Effector memory CD8-positive, alpha-beta T cell (primary cell): ENCODE results near the gene C1QL1.

Experiments used
- ATAC-seq: fragments of 150-1000 bp; cut with Tn5 transposase; replicated peaks from 2 replicates; pipeline ENCODE4 v1.10.0; 2021; ENCODE audit warnings: mild to moderate bottlenecking, moderate library complexity
- DNase-seq, 3 experiments: peaks; one replicate each; pipeline ENCODE4 v3.0.0; 2021
- H3K27ac Mint-ChIP-seq, 2 donors: one replicate each; pipeline ENCODE4 v1.8.0; 2022; ENCODE audit warnings: mild to moderate bottlenecking in 2 of 2, mixed read lengths in 2 of 2, moderate library complexity in 2 of 2
- H3K27me3 Mint-ChIP-seq, 2 donors: one replicate each; pipeline ENCODE4 v1.8.0; 2022; ENCODE audit warnings: mixed read lengths in 2 of 2
- H3K36me3 Mint-ChIP-seq: one replicate; pipeline ENCODE4 v1.8.0; 2022; ENCODE audit warnings: mild to moderate bottlenecking, moderate library complexity, mixed read lengths; ENCODE audit not compliant: insufficient read depth
- H3K4me1 Mint-ChIP-seq, 2 donors: one replicate each; pipeline ENCODE4 v1.8.0; 2022; ENCODE audit warnings: low read depth in 2 of 2, mixed read lengths in 2 of 2
- H3K4me3 Mint-ChIP-seq, 2 donors: one replicate each; pipeline ENCODE4 v1.8.0; 2022; ENCODE audit warnings: mild to moderate bottlenecking in 2 of 2, mixed read lengths in 2 of 2, moderate library complexity in 2 of 2
- H3K9me3 Mint-ChIP-seq, 2 donors: one replicate each; pipeline ENCODE4 v1.8.0; 2022; ENCODE audit warnings: mixed read lengths in 2 of 2

C1QL1 gene

DNA sequence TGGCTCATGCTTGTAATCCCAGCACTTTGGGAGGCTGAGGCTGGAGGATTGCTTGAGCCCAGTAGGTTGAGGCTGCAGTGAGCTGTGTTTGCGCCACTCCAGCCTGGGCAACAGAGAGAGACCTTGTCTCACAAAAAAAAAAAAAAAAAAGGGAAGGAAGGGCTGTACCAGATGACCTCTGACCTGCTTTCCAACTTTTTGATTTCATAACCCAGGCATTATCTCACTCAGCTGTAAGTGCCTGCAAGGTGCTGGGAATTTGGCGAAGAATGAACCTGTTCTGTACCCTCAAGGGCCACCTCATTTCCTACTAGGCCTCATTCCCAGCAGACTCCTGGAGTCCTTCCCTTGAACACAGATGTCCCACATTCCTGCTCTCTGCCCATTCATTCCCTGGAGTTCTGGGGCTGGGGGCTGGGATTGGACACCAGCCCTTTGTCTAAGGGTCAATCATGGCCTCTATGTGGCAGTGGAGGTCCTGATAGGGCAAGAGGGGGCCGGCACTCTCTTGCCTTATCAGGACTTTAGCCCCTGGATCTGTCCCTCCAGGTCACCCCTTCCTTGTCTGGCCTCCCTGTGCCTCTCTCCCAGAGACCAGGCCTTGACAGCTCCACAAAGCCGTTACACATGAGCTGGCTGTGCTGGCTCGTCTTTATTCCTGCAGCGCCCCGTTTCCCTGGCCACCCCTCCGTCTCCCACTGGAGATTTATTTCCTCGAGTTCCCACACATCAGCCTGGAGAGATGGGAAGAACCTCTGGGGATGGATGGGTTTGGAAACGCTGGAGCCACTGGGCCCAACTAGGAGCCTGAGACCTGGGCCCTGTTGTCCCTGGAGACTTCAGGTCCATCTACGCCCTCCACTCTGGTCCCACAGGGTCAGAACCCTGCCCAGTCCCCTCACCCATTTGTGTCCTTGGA, 52.0 kb downstream of the C1QL1 start:
- H3K4me3 Mint-ChIP-seq = no peak overlapping the region
- H3K36me3 Mint-ChIP-seq = no peaks in the 10 kb centered on the region
- H3K27me3 Mint-ChIP-seq = peaks cover 24 to 76% of the 10 kb centered on the region in 2 donors
- no peaks in the 10 kb centered on the region for H3K9me3 Mint-ChIP-seq
- H3K4me1 Mint-ChIP-seq = peaks cover 5% of the 10 kb centered on the region in 2 donors
- ATAC-seq (no peak), DNase-seq (no peak)
- H3K27ac Mint-ChIP-seq = no peak overlapping the region

DNA sequence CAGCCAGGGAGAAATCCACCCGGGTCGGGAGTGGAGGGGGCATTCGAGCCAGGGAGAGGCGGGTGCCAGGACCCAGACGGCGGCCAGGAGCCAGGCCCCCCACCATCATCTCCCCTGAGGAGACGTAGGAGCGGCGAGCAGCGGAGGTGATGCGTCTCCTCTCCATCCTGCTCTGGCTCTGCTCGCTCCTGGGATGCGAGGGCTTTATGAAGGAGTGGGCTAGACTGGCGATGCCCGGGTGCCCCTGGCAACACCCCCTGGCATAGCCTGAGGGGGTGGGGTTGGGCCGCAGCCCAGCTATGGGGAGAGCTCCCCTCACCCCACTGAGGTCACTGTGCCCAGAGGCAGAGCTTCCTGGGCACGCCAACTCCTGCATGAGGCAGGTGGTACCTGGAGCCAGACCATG, 52.8 kb downstream of the C1QL1 start, which contains the start of gene GFAP:
Gene GFAP (minus strand): TSS at position 180 of the 406 bp plus-strand sequence. CDS start 14 bp downstream, at position 166.
- H3K27me3 Mint-ChIP-seq = peaks cover 26 to 75% of the 10 kb centered on the region in 2 donors

DNA sequence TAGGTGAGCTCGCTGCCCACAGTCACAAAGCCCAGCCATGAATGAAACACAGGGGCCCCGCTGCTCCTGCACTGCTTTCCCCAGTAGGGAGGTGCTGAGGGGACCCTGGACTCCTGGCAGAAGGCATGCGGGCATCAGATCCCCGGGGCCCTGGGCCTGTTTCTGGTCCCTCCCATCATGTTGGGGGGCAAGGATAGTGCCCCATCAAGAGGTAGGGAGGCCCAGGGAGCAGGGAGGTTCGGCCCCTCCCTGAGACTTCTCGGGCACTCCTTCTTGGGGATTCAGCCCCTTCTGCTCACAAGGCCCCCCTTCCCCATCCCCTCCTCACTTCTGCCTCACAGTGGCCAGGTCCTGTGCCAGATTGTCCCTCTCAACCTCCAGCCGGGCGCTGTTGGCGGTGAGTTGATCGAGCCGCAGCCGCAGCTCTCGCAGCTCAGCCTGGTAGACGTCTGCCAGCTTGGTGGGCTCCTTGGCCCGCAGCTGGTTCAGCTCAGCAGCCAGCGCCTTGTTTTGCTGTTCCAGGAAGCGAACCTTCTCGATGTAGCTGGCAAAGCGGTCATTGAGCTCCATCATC, 53.3 kb downstream of the C1QL1 start:
- no peak for DNase-seq
- Mint-ChIP-seq H3K27ac (no peak overlapping the region), H3K27me3 (peaks cover 26 to 72% of the 10 kb centered on the region in 2 donors), H3K4me3 (no peak overlapping the region), H3K36me3 (no peaks in the 10 kb centered on the region), H3K9me3 (no peaks in the 10 kb centered on the region), H3K4me1 (peaks cover 9 to 10% of the 10 kb centered on the region in 2 donors)
- ATAC-seq = no peak

More for the DNA sequence above, 52.8 kb downstream of the C1QL1 start, which contains the start of gene GFAP:
- Mint-ChIP-seq H3K4me1 (peaks cover 9 to 10% of the 10 kb centered on the region in 2 donors), H3K4me3 (no peak within 1 kb of the TSS), H3K36me3 (no peaks in the 10 kb centered on the region), H3K27ac (no peak within 1 kb of the TSS), H3K9me3 (no peaks in the 10 kb centered on the region)
- ATAC-seq = no peak
- no peak for DNase-seq

DNA sequence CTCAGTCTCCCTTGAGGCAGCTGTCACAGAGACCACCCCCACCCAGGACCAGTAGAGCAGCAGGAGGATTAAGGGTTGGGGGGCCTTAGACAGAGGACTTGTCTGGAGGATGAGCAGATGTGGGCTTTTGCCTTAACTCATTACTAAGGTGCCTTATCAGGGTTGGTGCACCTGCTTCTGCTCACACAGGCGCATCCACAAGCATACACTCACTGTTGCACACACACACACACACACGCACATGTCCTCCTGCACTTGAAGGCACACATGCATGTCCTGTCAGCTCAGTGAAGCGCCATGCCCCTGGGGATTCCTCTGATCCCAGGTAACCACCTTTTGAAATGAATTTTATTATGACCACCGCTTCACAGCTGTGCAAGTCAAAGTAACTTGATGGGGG, 54.0 kb downstream of the C1QL1 start:
- peaks cover 26 to 72% of the 10 kb centered on the region in 2 donors for H3K27me3 Mint-ChIP-seq
- no peaks in the 10 kb centered on the region for H3K36me3 Mint-ChIP-seq
- H3K4me3 Mint-ChIP-seq = no peak overlapping the region
- H3K4me1 Mint-ChIP-seq = peaks cover 9 to 10% of the 10 kb centered on the region in 2 donors
- no peak for ATAC-seq
- H3K9me3 Mint-ChIP-seq = no peaks in the 10 kb centered on the region
- no peak for DNase-seq
- no peak overlapping the region for H3K27ac Mint-ChIP-seq

DNA sequence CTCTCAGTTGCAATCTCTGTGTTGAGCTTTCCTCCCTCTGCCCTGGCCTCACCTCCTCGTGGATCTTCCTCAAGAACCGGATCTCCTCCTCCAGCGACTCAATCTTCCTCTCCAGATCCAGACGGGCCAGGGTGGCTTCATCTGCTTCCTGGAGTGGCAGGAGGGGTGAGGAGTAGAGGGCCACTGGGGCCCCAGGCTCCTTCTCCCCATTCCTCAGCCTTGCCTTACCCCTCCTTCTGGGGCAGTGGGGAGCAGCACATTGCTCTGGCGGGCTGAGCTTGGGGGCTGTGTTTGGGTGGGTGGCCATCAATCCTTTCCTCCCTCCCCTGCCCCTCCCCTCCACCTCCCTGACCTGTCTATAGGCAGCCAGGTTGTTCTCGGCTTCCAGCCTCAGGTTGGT, 54.4 kb downstream of the C1QL1 start:
- H3K9me3 Mint-ChIP-seq = no peaks in the 10 kb centered on the region
- no peak overlapping the region for H3K4me3 Mint-ChIP-seq
- no peaks in the 10 kb centered on the region for H3K36me3 Mint-ChIP-seq
- DNase-seq (no peak), ATAC-seq (no peak)
- H3K4me1 Mint-ChIP-seq = peaks cover 9 to 10% of the 10 kb centered on the region in 2 donors
- H3K27ac Mint-ChIP-seq = no peak overlapping the region
- peaks cover 26 to 72% of the 10 kb centered on the region in 2 donors for H3K27me3 Mint-ChIP-seq

DNA sequence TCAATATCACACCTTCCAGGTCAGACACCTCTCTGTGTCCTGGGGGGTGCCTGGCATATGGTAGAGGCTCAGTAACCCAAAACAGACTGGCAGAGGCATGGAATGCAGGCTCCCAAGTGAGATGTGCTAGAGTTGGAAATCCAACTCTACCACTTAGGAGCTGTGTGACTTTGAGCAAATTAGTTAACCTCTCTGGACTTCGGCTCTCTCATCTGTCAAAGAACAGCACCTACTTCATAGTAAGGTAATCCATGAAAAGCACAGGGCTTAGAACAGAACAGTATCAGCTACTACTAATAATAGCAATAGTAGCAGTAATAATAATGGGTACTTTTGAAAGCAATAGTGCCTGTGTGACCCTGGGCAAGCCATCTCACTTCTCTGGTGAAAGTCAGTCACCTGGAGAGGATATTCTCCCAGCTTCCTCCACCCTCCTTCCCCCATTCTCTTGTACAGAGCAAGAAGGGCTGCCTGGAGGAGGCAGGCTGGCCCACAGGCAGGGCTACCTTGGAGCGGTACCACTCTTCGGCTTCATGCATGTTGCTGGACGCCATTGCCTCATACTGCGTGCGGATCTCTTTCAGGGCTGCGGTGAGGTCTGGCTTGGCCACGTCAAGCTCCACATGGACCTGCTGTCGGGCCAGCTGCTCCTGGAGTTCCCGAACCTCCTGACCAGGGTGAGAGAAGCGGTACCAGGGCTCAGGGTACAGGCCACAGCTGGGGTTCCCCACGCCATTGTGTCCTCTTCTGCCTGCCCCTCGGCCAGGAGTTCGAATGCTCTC, 55.1 kb downstream of the C1QL1 start:
- Mint-ChIP-seq H3K36me3 (no peaks in the 10 kb centered on the region), H3K9me3 (no peaks in the 10 kb centered on the region), H3K4me1 (peaks cover 9 to 10% of the 10 kb centered on the region in 2 donors), H3K4me3 (peak overlapping the region in 1 of 2 donors; percentile 41), H3K27me3 (peaks cover 26 to 72% of the 10 kb centered on the region in 2 donors), H3K27ac (no peak overlapping the region)
- DNase-seq (no peak), ATAC-seq (no peak)

DNA sequence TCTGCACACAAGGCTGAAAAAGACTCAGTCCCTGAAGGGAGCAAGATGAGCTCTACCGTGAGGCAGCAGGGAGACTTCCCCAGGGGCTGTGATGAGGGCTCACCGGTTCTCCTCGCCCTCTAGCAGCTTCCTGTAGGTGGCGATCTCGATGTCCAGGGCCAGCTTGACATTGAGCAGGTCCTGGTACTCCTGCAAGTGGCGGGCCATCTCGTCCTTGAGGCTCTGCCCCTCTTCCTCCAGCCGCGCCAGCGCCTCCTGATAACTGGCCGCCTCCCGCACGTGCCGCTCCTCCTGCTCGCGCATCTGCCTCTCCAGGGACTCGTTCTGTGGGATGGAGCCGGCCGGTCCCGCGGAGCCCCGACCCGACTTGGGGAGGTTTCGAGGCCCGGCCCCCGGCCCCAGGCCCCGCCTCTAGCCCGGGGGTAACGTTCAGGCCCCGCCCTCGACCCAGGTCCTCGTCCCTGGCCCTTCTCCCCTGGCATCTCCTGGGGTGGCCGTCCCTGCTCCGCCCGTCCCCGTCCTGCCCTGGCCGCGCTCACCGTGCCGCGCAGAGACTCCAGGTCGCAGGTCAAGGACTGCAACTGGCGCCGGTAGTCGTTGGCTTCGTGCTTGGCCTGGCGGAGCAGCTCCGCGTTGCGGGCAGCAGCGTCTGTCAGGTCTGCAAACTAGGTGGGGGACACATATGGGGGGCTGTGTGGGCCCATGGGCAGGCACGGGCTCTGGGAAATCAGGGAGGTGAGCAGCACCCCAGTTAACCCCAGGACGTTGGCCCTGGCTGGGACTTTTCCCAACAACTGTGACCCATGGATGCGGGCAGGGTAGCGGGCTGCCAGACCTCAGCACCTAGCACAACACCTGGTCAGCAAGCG, 56.7 kb downstream of the C1QL1 start:
- H3K4me1 Mint-ChIP-seq = peaks cover 9 to 10% of the 10 kb centered on the region in 2 donors
- peaks cover 28 to 69% of the 10 kb centered on the region in 2 donors for H3K27me3 Mint-ChIP-seq
- no peaks in the 10 kb centered on the region for H3K9me3 Mint-ChIP-seq
- no peak overlapping the region for H3K27ac Mint-ChIP-seq
- peak; percentile 87 for ATAC-seq
- peak; percentile 29 to 45 (median 37) for DNase-seq
- H3K4me3 Mint-ChIP-seq = peak overlapping the region in 1 of 2 donors; percentile 26
- H3K36me3 Mint-ChIP-seq = no peaks in the 10 kb centered on the region

DNA sequence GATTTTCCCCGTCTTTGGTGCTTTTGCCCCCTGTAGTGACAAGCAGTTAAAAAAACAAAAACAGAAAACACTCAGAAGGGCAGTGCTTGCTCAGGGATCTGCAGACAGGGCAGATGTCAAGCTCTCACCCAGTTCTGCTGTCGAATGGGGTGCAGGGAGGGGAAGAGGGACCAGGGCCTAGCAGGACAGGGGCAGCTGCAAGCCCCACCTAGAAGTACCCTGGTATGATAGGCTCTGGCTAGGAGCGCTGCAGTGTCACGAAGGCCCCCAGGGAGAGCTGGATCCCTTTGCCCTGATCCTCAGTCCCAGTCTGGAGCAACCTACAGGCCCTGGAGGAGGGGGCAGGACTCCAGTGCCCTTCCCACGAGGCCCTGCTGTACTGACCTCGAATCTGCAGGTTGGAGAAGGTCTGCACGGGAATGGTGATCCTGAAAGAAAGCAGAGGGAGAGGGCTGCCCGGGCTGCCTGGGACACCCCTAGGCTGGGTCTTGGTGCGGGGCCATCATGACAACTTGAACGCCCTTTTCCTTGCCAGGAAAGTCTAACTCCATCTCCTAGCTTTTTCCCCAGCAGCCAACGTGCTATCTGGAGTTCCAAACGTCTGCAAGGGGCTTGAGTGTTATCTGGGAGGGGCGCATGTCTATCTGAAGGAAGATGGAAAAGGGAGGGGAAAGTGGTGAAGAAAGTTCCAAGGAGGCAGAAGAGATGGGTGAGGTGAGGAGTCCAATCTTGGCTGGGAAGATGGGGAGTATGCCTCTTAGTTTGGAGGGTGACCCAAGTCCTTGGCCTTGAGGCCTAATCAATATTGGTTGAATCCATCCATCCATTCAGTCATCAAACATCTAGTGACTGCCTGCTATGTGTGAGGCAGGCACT, 57.6 kb downstream of the C1QL1 start:
- Mint-ChIP-seq H3K27me3 (peaks cover 35 to 69% of the 10 kb centered on the region in 2 donors), H3K4me3 (peak overlapping the region in 1 of 2 donors; percentile 33), H3K27ac (no peak overlapping the region), H3K36me3 (no peaks in the 10 kb centered on the region), H3K9me3 (no peaks in the 10 kb centered on the region), H3K4me1 (peaks cover 9 to 10% of the 10 kb centered on the region in 2 donors)
- ATAC-seq (no peak), DNase-seq (no peak)
